Ishikawa (cell line): ENCODE measurements around the gene HBB.
"Not testable (repeated sequence)": the region's sequence is repeated elsewhere in the genome, so short reads cannot be mapped to it uniquely, and the experiment has no call there.

ENCODE experiments used
- CEBPB ChIP-seq: IDR thresholded peaks from 2 replicates; pipeline ENCODE4 v1.6.1; 2012
- CREB1 ChIP-seq: IDR thresholded peaks from 2 replicates; pipeline ENCODE4 v1.6.1; 2012; ENCODE audit warnings: low read depth
- EGR1 ChIP-seq: IDR thresholded peaks from 2 replicates; pipeline ENCODE4 v1.6.1; 2012
- EP300 ChIP-seq: IDR thresholded peaks from 2 replicates; pipeline ENCODE4 v1.6.1; 2012; ENCODE audit warnings: borderline replicate concordance
- FOXM1 ChIP-seq: IDR thresholded peaks from 2 replicates; pipeline ENCODE4 v1.6.1; 2012; ENCODE audit warnings: low read depth, borderline replicate concordance
- NFIC ChIP-seq: IDR thresholded peaks from 2 replicates; pipeline ENCODE4 v1.6.1; 2012
- RAD21 ChIP-seq: IDR thresholded peaks from 2 replicates; pipeline ENCODE4 v1.6.1; 2012; ENCODE audit warnings: low read depth
- TAF1 ChIP-seq: IDR thresholded peaks from 2 replicates; pipeline ENCODE4 v1.6.1; 2012; ENCODE audit warnings: low read depth, mild to moderate bottlenecking
- TCF12 ChIP-seq: IDR thresholded peaks from 2 replicates; pipeline ENCODE4 v1.6.1; 2012; ENCODE audit warnings: low read depth
- TEAD4 ChIP-seq: IDR thresholded peaks from 2 replicates; pipeline ENCODE4 v1.6.1; 2012
- YY1 ChIP-seq: IDR thresholded peaks from 2 replicates; pipeline ENCODE4 v1.6.1; 2012; ENCODE audit warnings: low read depth
- ZBTB7A ChIP-seq: IDR thresholded peaks from 2 replicates; pipeline ENCODE4 v1.6.1; 2012; ENCODE audit warnings: low read depth
- TF ChIP-seq, protein P1 (sequence below): IDR thresholded peaks from 2 replicates; pipeline ENCODE4 v1.6.1; 2012
- TF ChIP-seq, protein P2 (sequence below): IDR thresholded peaks from 2 replicates; pipeline ENCODE4 v1.6.1; 2012
- TF ChIP-seq, protein P3 (sequence below): IDR thresholded peaks from 2 replicates; pipeline ENCODE4 v1.6.1; 2012; ENCODE audit warnings: low read depth, mild to moderate bottlenecking

HBB gene

DNA sequence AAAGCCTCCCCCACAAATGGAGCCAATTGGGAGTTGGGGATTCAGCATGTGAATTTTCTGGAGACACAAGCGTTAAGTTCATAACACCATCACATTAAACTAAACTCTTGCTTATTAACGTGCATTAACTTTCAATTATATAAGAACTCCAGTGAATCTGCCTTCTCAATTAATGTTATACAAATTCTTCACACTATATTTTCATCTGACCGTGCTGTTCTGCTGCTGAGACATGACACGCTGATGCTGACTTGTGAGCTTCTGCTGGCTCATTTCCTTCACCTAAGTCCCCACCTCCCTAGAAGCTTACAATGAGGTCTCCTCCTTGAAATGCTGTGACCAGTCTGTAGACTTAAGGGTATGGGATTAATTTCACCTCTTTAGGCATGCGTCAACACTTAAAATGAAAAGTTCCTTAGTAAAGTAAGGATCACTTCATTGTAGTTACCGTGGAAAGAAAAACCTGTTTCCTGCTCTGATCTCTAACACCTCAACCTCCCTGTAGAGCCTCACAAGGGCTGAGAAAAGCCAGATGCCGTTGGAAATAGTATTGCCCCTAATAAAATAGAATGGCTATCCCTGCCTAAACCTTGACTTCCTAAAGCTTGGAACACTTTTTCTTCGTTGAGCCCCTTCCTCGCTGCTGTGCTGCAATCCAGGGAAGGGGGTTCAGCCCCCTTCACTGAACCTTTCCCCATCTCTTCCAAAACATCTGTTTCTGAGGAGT is 25.5 kb upstream of the HBB start:
- TF ChIP-seq TCF12: no peak

DNA sequence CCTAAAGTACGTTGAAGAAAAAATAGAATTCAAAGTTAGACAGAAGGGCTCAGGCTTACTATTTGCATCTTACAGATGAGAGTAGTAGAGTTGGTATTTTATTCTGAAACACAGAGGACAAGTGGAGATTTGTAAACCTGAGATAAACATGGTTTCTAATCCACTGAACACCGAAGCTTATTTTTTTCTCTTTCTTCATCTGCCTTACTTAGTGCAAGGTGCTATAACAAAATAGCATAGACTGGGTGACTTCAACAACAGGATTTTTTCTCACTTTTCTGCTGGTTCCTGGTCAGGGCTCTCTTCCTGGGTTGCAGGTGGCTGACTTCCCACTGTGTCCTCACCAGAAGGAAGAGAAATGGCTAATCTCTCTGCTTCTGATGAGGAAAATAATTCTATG is 24.9 kb upstream of the HBB start:
- TF ChIP-seq, protein P1, sequence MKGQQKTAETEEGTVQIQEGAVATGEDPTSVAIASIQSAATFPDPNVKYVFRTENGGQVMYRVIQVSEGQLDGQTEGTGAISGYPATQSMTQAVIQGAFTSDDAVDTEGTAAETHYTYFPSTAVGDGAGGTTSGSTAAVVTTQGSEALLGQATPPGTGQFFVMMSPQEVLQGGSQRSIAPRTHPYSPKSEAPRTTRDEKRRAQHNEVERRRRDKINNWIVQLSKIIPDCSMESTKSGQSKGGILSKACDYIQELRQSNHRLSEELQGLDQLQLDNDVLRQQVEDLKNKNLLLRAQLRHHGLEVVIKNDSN: no peak
- TF ChIP-seq EP300 (no peak), RAD21 (no peak)

DNA sequence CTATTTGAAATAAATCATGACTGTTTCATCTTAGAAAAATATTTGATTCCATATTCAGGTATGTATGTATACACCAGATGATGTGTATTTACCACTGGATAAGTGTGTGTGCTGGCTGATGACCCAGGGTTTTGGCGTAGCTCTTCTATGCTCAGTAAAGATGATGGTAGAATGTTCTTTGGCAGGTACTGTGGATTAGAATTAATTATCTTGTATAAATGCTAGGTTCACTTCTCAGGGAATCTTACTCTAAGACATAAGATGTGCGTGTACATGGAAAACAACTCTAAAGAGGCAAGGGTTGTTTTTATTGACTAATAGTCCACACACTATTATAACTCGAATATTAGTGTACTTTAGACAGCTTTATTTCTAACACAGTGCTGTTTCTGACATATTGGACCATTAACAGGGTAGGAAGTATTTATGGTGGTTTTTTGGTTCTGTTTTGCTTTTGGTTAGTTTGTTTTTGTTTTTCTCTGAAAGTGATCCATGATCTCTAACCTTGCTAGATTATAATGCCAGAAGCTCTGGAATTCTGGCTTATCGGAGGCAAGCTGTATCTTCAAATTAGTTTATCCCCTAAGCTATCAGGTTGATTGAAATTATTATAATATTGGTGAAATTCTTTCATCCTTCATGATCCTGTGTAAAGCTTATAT is 23.8 kb upstream of the HBB start:
- TF ChIP-seq TAF1 (no peak), CEBPB (no peak), ZBTB7A (no peak), TCF12 (no peak), FOXM1 (no peak), RAD21 (no peak), TEAD4 (no peak), EGR1 (no peak), NFIC (no peak), YY1 (no peak), EP300 (no peak), CREB1 (no peak)
- TF ChIP-seq, protein P2, sequence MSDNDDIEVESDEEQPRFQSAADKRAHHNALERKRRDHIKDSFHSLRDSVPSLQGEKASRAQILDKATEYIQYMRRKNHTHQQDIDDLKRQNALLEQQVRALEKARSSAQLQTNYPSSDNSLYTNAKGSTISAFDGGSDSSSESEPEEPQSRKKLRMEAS: no peak
- TF ChIP-seq, protein P1: no peak
- TF ChIP-seq, protein P3, sequence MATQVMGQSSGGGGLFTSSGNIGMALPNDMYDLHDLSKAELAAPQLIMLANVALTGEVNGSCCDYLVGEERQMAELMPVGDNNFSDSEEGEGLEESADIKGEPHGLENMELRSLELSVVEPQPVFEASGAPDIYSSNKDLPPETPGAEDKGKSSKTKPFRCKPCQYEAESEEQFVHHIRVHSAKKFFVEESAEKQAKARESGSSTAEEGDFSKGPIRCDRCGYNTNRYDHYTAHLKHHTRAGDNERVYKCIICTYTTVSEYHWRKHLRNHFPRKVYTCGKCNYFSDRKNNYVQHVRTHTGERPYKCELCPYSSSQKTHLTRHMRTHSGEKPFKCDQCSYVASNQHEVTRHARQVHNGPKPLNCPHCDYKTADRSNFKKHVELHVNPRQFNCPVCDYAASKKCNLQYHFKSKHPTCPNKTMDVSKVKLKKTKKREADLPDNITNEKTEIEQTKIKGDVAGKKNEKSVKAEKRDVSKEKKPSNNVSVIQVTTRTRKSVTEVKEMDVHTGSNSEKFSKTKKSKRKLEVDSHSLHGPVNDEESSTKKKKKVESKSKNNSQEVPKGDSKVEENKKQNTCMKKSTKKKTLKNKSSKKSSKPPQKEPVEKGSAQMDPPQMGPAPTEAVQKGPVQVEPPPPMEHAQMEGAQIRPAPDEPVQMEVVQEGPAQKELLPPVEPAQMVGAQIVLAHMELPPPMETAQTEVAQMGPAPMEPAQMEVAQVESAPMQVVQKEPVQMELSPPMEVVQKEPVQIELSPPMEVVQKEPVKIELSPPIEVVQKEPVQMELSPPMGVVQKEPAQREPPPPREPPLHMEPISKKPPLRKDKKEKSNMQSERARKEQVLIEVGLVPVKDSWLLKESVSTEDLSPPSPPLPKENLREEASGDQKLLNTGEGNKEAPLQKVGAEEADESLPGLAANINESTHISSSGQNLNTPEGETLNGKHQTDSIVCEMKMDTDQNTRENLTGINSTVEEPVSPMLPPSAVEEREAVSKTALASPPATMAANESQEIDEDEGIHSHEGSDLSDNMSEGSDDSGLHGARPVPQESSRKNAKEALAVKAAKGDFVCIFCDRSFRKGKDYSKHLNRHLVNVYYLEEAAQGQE: no peak

DNA sequence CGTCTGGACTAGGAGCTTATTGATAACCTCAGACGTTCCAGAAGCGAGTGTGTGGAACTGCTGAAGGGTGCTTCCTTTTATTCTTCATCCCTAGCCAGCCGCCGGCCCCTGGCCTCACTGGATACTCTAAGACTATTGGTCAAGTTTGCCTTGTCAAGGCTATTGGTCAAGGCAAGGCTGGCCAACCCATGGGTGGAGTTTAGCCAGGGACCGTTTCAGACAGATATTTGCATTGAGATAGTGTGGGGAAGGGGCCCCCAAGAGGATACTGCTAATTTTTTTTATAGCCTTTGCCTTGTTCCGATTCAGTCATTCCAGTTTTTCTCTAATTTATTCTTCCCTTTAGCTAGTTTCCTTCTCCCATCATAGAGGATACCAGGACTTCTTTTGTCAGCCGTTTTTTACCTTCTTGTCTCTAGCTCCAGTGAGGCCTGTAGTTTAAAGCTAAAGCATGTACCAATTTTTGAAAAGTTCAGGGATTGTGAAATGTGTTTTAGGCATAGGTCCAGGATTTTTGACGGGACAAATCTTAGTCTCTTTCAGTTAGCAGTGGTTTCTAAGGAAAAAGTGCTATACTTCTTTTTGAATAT is 23.0 kb upstream of the HBB start, which contains the start of gene HBG1:
HBG1 (minus strand) TSS at position 51 of the 590 bp plus-strand sequence. CDS start 53 bp downstream, outside the sequence.
- TF ChIP-seq FOXM1, EGR1, TCF12: not testable (repeated sequence)

DNA sequence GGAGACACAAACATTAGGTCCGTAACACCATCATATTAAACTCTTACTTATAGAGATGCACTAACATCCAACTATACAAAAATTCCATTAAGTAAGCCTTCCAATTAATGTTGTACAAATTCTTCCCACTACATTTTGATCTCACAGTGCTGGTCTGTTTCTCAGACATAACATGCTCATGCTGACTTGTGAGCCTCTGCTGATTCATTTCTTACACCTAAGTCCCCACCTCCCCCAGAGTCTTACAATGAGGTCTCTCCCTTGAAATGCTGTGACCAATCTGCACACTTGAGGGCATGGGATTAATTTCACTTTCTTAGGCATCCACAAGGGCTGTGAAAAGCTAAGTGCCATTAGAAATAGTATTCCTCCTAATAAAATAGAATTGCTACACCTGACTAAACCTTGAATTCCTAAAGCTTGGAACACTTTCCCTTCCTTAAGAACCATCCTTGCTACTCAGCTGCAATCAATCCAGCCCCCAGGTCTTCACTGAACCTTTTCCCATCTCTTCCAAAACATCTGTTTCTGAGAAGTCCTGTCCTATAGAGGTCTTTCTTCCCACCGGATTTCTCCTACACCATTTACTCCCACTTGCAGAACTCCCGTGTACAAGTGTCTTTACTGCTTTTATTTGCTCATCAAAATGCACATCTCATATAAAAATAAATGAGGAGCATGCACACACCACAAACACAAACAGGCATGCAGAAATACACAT is 20.8 kb upstream of the HBB start:
- TF ChIP-seq, protein P2: no peak
- TF ChIP-seq YY1: no peak
- no peak for TF ChIP-seq TAF1
- TF ChIP-seq TCF12: no peak
- no peak for TF ChIP-seq ZBTB7A
- no peak for TF ChIP-seq EGR1
- TF ChIP-seq EP300: no peak
- no peak for TF ChIP-seq CEBPB
- TF ChIP-seq, protein P1: no peak
- no peak for TF ChIP-seq TEAD4
- no peak for TF ChIP-seq CREB1
- TF ChIP-seq FOXM1: no peak

DNA sequence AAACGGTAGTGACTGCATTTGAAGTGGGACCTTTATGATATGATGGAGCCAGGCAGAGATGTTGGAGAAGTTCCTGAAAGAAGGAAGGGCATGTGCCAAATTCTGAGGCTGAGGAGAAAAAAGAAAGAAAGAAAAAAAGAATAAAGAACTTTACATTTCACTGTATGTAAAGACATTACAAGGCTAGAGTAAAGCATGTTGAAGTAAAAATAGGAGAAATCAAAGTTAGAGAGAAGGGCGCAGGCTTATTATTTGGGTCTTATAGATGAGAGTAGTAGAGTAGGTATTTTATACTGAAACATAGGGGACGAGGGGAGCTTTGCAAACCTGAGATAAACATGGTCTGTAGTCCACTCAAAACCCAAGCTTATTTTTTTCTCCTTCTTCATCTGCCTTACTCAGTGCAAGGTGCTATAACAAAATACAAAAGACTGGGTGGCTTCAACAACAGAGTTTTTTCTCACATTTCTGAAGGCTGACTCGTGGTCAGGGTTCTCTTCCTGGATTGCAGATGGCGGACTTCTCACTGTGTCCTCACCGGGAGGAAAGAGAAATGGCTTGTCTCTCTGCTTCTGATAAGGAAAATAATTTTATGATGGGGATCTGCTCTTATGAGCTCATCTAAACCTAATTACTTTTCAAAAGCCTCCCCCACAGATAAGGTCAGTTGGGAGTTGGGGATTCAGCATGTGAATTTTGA is 20.1 kb upstream of the HBB start:
- TF ChIP-seq FOXM1 (no peak), EGR1 (no peak), YY1 (no peak), ZBTB7A (no peak), TAF1 (no peak), NFIC (no peak), TEAD4 (no peak), CEBPB (no peak), CREB1 (no peak), RAD21 (no peak), TCF12 (no peak)
- TF ChIP-seq, protein P1: no peak
- TF ChIP-seq, protein P3: no peak
- TF ChIP-seq, protein P2: no peak
